ENCODE data around the gene G6PC2.
"Not testable (repeated sequence)": the region's sequence is repeated elsewhere in the genome, so short reads cannot be mapped to it uniquely, and the experiment has no call there.

The G6PC2 gene

GRCh38 chr2:168907940-168908662 is 7.0 kb downstream of the G6PC2 start:
- DNase-seq = no peak

- DNase-seq = no peak
Observed at GRCh38 chr2:168910330-168910729, 9.2 kb downstream of the G6PC2 start.

GRCh38 chr2:168912466-168912865 is 11.4 kb downstream of the G6PC2 start:
- DNase-seq = no peak

GRCh38 chr2:168912901-168913369 is 11.8 kb downstream of the G6PC2 start:
- no peak for DNase-seq

GRCh38 chr2:168913495-168913894 is 12.4 kb downstream of the G6PC2 start:
- no peak for DNase-seq

GRCh38 chr2:168915441-168916330 is 14.6 kb downstream of the G6PC2 start:
- no peak for DNase-seq

GRCh38 chr2:168916331-168916675 is 15.2 kb downstream of the G6PC2 start:
- no peak for DNase-seq

- DNase-seq = peak in 1 of 2 donors; percentile 51
Observed at GRCh38 chr2:168920504-168921157, 19.5 kb downstream of the G6PC2 start.

GRCh38 chr2:168926621-168927386 is 25.7 kb downstream of the G6PC2 start:
- no peak for DNase-seq

GRCh38 chr2:168928113-168928831 is 27.2 kb downstream of the G6PC2 start:
- DNase-seq = no peak

- no peak for DNase-seq
Observed at GRCh38 chr2:168929031-168929430, 27.9 kb downstream of the G6PC2 start.

- no peak for DNase-seq
Observed at GRCh38 chr2:168930242-168930641, 29.2 kb downstream of the G6PC2 start.

- DNase-seq = not testable (repeated sequence)
Observed at GRCh38 chr2:168932174-168932573, 31.1 kb downstream of the G6PC2 start.

- DNase-seq = no peak
Observed at GRCh38 chr2:168934826-168935225, 33.7 kb downstream of the G6PC2 start.

- DNase-seq = no peak
Observed at GRCh38 chr2:168935810-168936581, 34.9 kb downstream of the G6PC2 start.

GRCh38 chr2:168939061-168939460 is 38.0 kb downstream of the G6PC2 start:
- no peak for DNase-seq

- DNase-seq = no peak
Observed at GRCh38 chr2:168939918-168940317, 38.8 kb downstream of the G6PC2 start.

GRCh38 chr2:168941297-168941696 is 40.2 kb downstream of the G6PC2 start:
- DNase-seq = no peak

- no peak for DNase-seq
Observed at GRCh38 chr2:168944065-168944464, 43.0 kb downstream of the G6PC2 start.

GRCh38 chr2:168945508-168945907 is 44.4 kb downstream of the G6PC2 start:
- no peak for DNase-seq

- peak in 1 of 2 donors; percentile 5 for DNase-seq
Observed at GRCh38 chr2:168948621-168949212, 47.6 kb downstream of the G6PC2 start.
